BLaER1 (cell line): ENCODE measurements around the gene RNF4.
A peak's percentile ranks its signal among the peaks of the same experiment; 100 is the strongest.

ENCODE experiments used
- H3K27ac ChIP-seq: shearing (Covaris generic); formaldehyde crosslinking; 2 replicates; pipeline ENCODE4 v1.8.1; 2022
- H3K27me3 ChIP-seq: shearing (Covaris generic); formaldehyde crosslinking; 2 replicates; pipeline ENCODE4 v1.8.1; 2022
- H3K36me3 ChIP-seq: shearing (Covaris generic); formaldehyde crosslinking; 2 replicates; pipeline ENCODE4 v1.8.1; 2022
- H3K4me1 ChIP-seq: shearing (Covaris generic); formaldehyde crosslinking; 2 replicates; pipeline ENCODE4 v1.8.1; 2022
- H3K4me2 ChIP-seq: shearing (Covaris generic); formaldehyde crosslinking; 2 replicates; pipeline ENCODE4 v1.8.1; 2022
- H3K4me3 ChIP-seq: shearing (Covaris generic); formaldehyde crosslinking; 2 replicates; pipeline ENCODE4 v1.8.1; 2022
- H3K9ac ChIP-seq: shearing (Covaris generic); formaldehyde crosslinking; 2 replicates; pipeline ENCODE4 v1.8.1; 2022
- H3K9me3 ChIP-seq: shearing (Covaris generic); formaldehyde crosslinking; 2 replicates; pipeline ENCODE4 v1.8.1; 2022
- H4K20me1 ChIP-seq: shearing (Covaris generic); formaldehyde crosslinking; 2 replicates; pipeline ENCODE4 v1.8.1; 2022
- Cebpa-rat ChIP-seq: shearing (Covaris generic); IDR thresholded peaks from 2 replicates; pipeline ENCODE4 v1.8.1; 2022

RNF4 gene

DNA sequence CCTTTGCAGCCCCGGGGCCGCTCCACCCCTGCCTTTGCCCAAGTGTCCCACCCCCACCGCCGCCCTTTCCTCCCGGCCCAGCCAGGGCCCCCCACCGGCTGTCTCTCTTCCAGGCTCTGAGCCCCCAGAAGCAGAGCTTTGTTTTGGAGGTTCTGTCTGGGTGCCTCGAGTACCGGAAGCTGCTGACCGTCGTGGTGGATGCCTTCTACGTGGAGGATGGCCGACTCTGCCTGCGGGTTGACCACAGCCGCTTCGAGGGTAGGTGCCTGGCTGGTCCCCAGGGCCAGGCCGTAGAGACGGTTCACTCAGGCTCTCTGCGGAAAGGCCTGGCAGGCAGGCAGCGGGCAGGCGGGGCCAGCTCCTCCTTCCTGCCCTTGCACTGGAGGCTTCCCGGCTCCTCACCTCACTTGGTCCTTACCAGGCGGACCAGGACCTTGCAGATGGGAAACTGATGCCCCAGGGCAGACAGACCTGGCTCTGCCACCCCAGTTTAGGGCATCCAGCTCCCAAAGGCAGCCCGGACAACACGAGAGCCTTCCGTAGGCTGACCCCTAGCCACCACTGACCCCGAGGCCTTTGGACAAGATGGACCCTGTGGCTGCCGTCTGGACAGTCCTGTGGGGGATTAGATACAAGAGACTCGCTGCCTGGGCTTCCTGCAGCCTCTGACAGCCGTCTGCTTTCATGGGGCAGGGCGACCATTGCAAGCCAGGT is 32.0 kb upstream of the RNF4 start:
- TF ChIP-seq Cebpa-rat, result no peak
- Histone ChIP-seq H3K4me2 (no peak overlapping the region), H4K20me1 (no peaks in the 10 kb centered on the region), H3K36me3 (no peaks in the 10 kb centered on the region), H3K4me1 (peaks cover 12% of the 10 kb centered on the region), H3K4me3 (no peak overlapping the region), H3K9me3 (no peaks in the 10 kb centered on the region), H3K27ac (no peak overlapping the region), H3K27me3 (no peaks in the 10 kb centered on the region), H3K9ac (no peak overlapping the region; the same call in 1 of the 2 replicates)

DNA sequence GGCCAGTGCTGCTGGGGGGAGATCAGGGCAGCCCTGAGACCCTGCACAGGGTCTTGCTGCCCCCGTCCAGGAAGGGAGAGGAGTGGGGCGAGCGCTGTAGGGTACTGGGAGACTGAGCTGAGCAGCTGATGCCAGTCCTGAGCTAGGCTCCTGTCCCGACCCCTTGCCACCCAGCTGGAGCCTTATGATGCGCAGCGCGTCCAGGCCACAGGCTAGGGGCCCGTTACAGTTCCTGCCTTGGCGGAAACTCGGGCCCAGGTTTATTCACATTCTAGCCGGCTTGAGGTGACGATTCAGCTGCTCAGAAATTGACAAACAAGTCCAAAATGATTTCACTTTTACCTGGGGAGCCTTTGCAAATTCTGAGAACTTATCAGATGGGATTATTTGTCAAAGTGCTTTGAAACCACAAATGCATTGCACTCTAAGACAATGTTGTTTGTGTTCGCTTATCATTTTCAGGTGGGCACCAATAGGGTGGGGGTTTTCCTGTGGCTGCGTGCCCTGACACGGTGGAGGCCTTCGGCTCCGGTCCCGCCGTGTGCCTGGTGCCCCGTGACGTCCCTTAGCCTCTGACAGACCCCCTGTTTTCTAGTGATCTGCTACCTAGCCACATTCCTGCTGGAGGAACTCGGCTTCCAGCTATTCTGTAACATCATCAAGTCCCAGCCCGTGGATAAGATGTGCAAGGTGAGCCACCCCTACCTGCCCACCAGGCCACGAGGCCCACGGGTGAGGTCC is 31.3 kb upstream of the RNF4 start:
- TF ChIP-seq Cebpa-rat, result no peak
- Histone ChIP-seq H3K4me3 (no peak overlapping the region), H3K9me3 (no peaks in the 10 kb centered on the region), H3K4me2 (no peak overlapping the region), H3K27me3 (no peaks in the 10 kb centered on the region), H3K9ac (no peak overlapping the region; the same call in 1 of the 2 replicates), H3K4me1 (peaks cover 16% of the 10 kb centered on the region), H4K20me1 (no peaks in the 10 kb centered on the region), H3K36me3 (no peaks in the 10 kb centered on the region), H3K27ac (no peak overlapping the region)

GRCh38 chr4:2438822-2439718 is 29.8 kb upstream of the RNF4 start:
- Histone ChIP-seq H3K9me3 (no peaks in the 10 kb centered on the region), H3K4me2 (no peak overlapping the region), H3K4me3 (no peak overlapping the region), H3K36me3 (no peaks in the 10 kb centered on the region), H3K9ac (no peak overlapping the region), H3K4me1 (peaks cover 16% of the 10 kb centered on the region), H3K27ac (no peak overlapping the region), H4K20me1 (no peaks in the 10 kb centered on the region), H3K27me3 (no peaks in the 10 kb centered on the region)
- TF ChIP-seq Cebpa-rat, result no peak

DNA sequence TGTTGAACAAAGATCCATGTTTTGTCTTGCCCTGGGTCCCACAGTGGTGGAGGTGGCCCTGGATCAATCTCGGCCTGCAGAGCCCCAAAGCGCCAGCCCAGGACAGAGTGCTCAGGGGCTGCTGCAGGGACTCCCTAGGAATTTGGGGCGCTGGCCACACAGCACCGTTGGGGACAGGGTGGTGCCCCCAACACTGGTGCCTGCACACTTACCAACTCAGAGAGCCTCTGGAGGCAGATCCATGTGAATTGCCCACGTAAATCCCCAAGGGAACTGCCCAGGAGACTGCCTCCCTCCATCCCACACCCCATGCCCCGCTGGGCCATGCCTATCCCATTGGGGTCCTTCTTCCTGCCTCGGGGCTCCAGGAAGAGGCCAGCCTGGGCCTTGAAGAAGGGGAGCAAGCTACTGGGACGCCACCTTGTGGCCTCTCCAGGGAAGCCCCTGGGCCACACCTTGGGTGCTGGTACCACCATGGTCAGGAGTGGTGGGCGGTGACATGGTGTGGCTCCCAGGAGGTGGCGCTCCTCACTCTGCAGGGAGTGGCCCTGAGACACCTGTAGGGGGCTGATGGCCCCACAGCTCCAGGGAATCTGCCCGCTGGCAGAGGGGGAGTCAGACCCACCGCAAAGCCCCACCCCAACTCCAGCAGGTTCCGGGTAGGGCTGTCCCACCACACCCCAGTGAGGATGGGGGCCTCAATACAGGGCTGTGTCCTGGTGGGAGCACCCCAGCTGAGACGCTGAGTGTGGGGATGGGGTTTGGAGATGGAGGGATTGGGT is 27.3 kb upstream of the RNF4 start:
- no peak for TF ChIP-seq Cebpa-rat
- no peaks in the 10 kb centered on the region for H4K20me1 ChIP-seq
- H3K4me1 ChIP-seq, result peaks cover 11% of the 10 kb centered on the region
- H3K4me2 ChIP-seq, result peak overlapping the region; percentile 9; the same call in 1 of the 2 replicates
- H3K9ac ChIP-seq, result no peak overlapping the region
- no peak overlapping the region for H3K4me3 ChIP-seq
- no peaks in the 10 kb centered on the region for H3K9me3 ChIP-seq
- H3K36me3 ChIP-seq, result no peaks in the 10 kb centered on the region
- no peak overlapping the region for H3K27ac ChIP-seq
- H3K27me3 ChIP-seq, result no peaks in the 10 kb centered on the region

- Histone ChIP-seq H3K36me3 (no peaks in the 10 kb centered on the region), H3K27ac (no peak overlapping the region), H3K9me3 (no peaks in the 10 kb centered on the region), H4K20me1 (no peaks in the 10 kb centered on the region), H3K27me3 (no peaks in the 10 kb centered on the region), H3K4me2 (peak overlapping the region; percentile 9; the same call in 1 of the 2 replicates), H3K4me3 (no peak overlapping the region), H3K4me1 (peaks cover 11% of the 10 kb centered on the region), H3K9ac (no peak overlapping the region)
- TF ChIP-seq Cebpa-rat, result no peak
Observed at GRCh38 chr4:2442175-2442993, 26.5 kb upstream of the RNF4 start.

- TF ChIP-seq Cebpa-rat, result no peak
- H3K36me3 ChIP-seq, result no peaks in the 10 kb centered on the region
- H3K9me3 ChIP-seq, result no peaks in the 10 kb centered on the region
- H3K4me1 ChIP-seq, result peaks cover 11% of the 10 kb centered on the region
- H3K27me3 ChIP-seq, result no peaks in the 10 kb centered on the region
- no peak overlapping the region for H3K4me2 ChIP-seq
- no peaks in the 10 kb centered on the region for H4K20me1 ChIP-seq
- H3K9ac ChIP-seq, result no peak overlapping the region
- no peak overlapping the region for H3K4me3 ChIP-seq
- H3K27ac ChIP-seq, result no peak overlapping the region
Observed at GRCh38 chr4:2443061-2443730, 25.7 kb upstream of the RNF4 start.

DNA sequence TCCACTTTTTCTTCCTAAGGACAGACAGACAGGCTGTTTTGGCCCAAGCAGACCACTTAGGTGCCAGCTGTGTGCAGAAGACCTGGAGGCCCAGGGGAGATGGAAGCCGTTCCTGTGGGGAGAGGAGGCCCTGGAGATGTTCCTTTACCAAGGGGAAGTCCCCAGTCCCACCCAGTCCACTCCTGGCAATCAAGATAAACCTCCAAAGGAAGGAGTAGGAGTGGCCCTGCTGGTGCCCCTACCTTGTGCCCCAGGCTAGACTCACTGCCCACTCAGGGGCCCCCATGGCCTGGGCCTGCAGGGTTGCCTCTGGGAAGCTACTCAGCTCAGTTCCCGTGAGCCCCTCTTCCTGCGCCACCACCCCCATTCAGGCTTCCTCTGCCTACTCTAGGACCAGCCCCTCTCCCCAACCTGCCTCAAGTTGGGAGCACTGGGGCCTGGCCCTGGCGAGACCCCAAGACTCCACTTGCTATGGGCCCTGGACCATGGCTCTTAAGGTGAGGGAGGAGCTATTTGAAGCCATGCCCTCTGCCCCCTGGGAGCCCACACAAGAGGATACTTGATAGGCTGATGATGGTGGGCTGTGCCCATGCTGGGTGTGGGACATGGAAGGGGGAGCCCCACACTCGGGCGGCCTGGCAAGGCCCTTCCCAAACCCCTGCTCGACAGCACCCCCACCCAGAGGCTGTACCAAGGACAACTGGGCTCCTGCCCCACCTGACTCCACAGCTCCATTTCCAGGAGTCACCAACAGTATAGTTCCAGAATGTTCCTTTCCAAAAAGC is 24.8 kb upstream of the RNF4 start:
- no peak overlapping the region for H3K4me3 ChIP-seq
- no peak overlapping the region for H3K4me2 ChIP-seq
- H3K27ac ChIP-seq, result no peak overlapping the region
- no peaks in the 10 kb centered on the region for H3K27me3 ChIP-seq
- no peak overlapping the region for H3K9ac ChIP-seq
- no peaks in the 10 kb centered on the region for H4K20me1 ChIP-seq
- H3K4me1 ChIP-seq, result peaks cover 11% of the 10 kb centered on the region
- H3K9me3 ChIP-seq, result no peaks in the 10 kb centered on the region
- H3K36me3 ChIP-seq, result no peaks in the 10 kb centered on the region
- no peak for TF ChIP-seq Cebpa-rat

- Histone ChIP-seq H3K36me3 (no peaks in the 10 kb centered on the region), H3K4me1 (peaks cover 11% of the 10 kb centered on the region), H3K4me2 (no peak overlapping the region), H3K9me3 (no peaks in the 10 kb centered on the region), H3K27me3 (no peaks in the 10 kb centered on the region), H3K9ac (no peak overlapping the region), H3K4me3 (no peak overlapping the region), H3K27ac (no peak overlapping the region), H4K20me1 (no peaks in the 10 kb centered on the region)
- no peak for TF ChIP-seq Cebpa-rat
Observed at GRCh38 chr4:2445130-2445529, 23.8 kb upstream of the RNF4 start.
